ENCODE measurements around the gene ELL. TPM values are rescaled to one million over a fixed set of nuclear protein-coding genes. Genes with fewer than 3 reads are reported as not detected.

ELL gene
- total and polyA plus RNA-seq, 9 donors = 1.6 to 22.3 (median 17.0) TPM

DNA sequence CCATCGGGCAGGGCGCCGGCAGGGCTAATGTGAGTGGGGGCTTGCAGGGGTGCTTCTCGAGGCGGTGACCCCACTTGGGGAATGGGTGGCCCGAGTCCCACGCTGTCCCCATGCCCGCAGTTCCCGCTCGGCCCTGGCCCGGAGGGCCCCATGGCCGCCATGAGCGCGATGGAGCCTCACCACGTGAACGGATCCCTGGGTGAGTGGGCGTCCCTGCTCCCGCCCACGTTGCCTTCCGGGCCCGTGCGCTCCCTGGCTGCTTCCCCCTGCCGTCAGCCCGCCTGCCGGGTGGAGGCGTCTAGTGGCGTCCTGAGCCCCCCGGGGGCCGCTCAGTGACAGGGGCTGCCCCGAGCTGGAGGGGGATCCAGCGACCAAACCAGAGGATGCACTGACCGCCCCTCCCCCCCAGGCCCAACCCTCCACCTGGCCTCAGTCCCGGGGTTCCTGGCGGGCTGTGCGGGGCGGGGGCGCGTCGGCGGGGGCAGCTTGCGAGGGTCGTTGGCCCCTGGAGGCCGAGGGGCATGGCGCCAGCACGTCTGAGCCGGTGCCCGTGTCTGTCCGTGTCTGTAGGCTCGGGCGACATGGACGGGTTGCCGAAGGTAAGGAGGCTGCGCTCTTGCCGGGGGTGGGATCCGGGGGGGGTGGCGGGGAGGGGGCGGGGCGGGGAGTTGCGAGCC is 88.7 kb downstream of the ELL start:
- peak; percentile 6 for TF ChIP-seq POLR2A (IDR thresholded peaks at IDR 0.05)
- no peak for TF ChIP-seq CTCF (IDR thresholded peaks at IDR 0.05)
- 6 to 13% (median 12%) methylated on average over 31 to 59 of the region's 59 CpGs for WGBS, 3 donors
- H3K36me3 ChIP-seq = no peaks in the 10 kb centered on the region
- DNase-seq = peak; percentile 62 to 87 (median 85)
- no peaks in the 10 kb centered on the region for H3K9me3 ChIP-seq
- intact Hi-C loops (cut with DNase I) = no loop called here
- H3K4me3 ChIP-seq = peak overlapping the region; percentile 33
- peak overlapping the region; percentile 43 to 76 for H3K27ac ChIP-seq
- peaks cover 17% of the 10 kb centered on the region for H3K4me1 ChIP-seq (ENCODE audit: insufficient read depth)
- no peaks in the 10 kb centered on the region for H3K27me3 ChIP-seq

DNA sequence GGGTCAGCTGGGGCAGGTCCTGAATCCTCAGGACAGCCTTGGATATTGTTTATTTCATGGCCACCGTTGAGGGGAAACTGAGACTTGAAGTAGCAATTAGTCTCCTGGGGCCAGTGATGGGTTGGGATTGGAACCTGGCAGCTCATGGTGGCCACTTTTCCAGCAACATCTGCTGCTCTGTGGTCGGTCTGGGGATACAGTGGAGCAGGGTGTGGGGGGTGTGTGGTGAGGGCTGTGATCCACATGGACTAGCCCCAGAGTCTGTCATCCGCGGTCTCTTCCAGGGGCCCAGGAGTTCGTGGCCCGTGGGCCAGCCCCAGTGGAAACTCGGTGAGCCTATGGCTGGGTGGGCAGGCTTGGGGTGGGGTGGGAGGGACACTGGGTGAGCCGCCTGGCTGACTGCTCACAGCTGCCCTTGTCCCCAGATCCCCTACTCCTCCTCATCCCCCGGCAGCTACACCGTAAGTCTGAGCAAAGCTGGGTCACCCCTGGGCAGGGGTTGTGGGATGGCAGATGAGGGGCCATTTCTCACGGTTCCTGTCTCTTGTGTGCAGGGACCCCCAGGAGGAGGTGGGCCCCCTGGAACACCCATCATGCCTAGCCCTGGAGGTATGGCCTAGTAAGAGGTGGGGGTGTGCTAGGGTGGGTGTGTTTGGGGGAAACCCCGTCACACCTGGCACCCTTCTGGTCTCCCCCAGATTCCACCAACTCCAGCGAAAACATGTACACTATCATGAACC is 89.4 kb downstream of the ELL start:
- no peak overlapping the region for H3K4me3 ChIP-seq
- DNase-seq = no peak
- H3K27ac ChIP-seq = peak overlapping the region; percentile 43 to 76
- intact Hi-C loops (cut with DNase I) = no loop called here
- WGBS, 3 donors = 35 to 55% (median 45%) methylated on average over 12 to 13 of the region's 13 CpGs
- no peaks in the 10 kb centered on the region for H3K9me3 ChIP-seq
- no peak for TF ChIP-seq CTCF (IDR thresholded peaks at IDR 0.05)
- TF ChIP-seq EP300 (IDR thresholded peaks at IDR 0.05) = no peak
- TF ChIP-seq POLR2A (IDR thresholded peaks at IDR 0.05) = no peak
- peaks cover 17% of the 10 kb centered on the region for H3K4me1 ChIP-seq (ENCODE audit: insufficient read depth)
- H3K36me3 ChIP-seq = no peaks in the 10 kb centered on the region
- H3K27me3 ChIP-seq = no peaks in the 10 kb centered on the region

DNA sequence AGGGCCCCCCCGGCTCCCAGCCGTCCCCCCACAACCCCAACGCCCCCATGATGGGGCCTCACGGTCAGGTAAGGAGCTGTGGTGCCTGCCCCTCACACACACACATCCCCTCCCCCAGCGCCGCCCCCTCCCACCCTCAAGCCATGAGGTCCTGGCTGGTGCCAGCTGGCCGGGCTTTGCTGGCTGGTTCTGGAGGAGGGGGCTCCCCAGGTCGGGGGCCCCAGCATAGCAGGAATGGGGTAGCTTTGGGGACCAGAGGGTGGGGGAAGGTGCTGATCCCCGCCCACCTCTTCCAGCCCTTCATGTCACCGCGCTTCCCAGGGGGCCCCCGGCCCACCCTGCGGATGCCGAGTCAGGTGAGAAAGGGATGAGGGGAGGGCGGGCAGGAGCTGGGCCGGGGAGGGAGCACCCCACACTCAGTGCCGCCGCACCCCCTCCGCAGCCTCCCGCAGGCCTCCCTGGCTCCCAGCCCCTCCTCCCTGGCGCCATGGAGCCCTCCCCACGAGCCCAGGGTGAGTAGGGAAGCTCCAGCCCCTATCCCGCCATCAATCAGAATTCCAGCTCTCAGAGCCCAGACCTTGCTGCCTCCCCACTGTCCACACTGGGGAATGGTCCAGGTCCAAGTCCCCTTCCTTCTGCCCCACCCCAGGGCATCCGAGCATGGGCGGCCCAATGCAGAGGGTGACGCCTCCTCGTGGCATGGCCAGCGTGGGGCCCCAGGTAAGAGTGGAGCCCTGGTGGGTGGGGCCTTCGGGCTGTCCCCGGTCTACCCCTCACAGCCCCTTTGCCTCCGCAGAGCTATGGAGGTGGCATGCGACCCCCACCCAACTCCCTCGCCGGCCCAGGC is 90.3 kb downstream of the ELL start:
- WGBS, 3 donors = 73 to 81% (median 74%) methylated on average over 26 to 34 of the region's 34 CpGs
- intact Hi-C loops (cut with DNase I) = no loop called here
- no peaks in the 10 kb centered on the region for H3K36me3 ChIP-seq
- H3K9me3 ChIP-seq = no peaks in the 10 kb centered on the region
- peaks cover 14% of the 10 kb centered on the region for H3K4me1 ChIP-seq (ENCODE audit: insufficient read depth)
- TF ChIP-seq POLR2A (IDR thresholded peaks at IDR 0.05) (no peak), CTCF (IDR thresholded peaks at IDR 0.05) (no peak), EP300 (IDR thresholded peaks at IDR 0.05) (no peak)
- H3K27me3 ChIP-seq = no peaks in the 10 kb centered on the region
- H3K27ac ChIP-seq = no peak overlapping the region
- peak in 4 of 5 donors; percentile 50 to 63 (median 60) for DNase-seq
- no peak overlapping the region for H3K4me3 ChIP-seq

DNA sequence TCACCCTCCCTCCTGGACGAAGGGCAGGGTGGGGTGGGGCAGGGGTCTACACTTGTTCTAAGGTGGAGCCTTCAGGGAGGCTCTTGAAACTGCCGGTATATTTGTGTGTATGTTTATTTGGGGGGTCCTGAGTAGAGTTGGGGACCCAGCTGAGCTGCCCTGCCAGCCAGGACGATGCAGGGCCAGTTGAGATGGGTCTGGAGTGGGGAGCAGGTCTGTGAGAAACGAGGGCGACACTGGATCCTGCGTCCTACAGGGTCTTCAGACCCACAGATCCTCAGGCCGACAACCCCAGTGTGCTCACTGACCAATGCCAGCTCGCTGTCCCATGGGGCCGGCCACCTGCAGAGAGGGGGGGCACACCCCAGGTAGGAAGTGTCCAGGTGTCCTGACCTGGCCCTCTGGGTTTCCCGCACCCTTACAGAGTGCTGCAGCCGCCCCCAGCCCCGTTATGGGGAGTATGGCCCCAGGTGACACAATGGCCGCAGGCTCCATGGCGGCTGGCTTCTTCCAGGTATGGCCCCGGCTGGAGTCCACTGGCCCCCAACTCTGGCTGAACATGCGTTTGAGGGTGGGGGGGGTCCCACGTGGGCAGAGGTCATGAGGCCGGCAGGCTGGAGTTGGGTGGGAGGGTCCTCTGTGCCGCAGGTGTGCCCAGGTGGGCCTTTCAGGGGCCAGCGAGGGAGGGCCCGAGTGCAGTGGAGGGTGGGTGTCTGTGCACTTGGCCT is 91.3 kb downstream of the ELL start:
- no peak for TF ChIP-seq CTCF (IDR thresholded peaks at IDR 0.05)
- no peak for TF ChIP-seq EP300 (IDR thresholded peaks at IDR 0.05)
- TF ChIP-seq POLR2A (IDR thresholded peaks at IDR 0.05) = no peak
- Histone ChIP-seq H3K36me3 (no peaks in the 10 kb centered on the region), H3K27me3 (no peaks in the 10 kb centered on the region), H3K27ac (peak overlapping the region in 1 of 2 donors; percentile 87), H3K4me1 (ENCODE audit: insufficient read depth) (peaks cover 22% of the 10 kb centered on the region), H3K4me3 (no peak overlapping the region), H3K9me3 (no peaks in the 10 kb centered on the region)
- 76 to 79% (median 77%) methylated on average over 17 to 21 of the region's 21 CpGs for WGBS, 3 donors
- DNase-seq = peak in 4 of 5 donors; percentile 46 to 64 (median 60)
- intact Hi-C loops (cut with DNase I) = no loop called here

Measured in ovary (tissue), 9 donors.